ENCODE data around the gene BDH2. TPM values are rescaled to one million over a fixed set of nuclear protein-coding genes. Genes with fewer than 3 reads are reported as not detected.
A peak's percentile ranks its signal among the peaks of the same experiment; 100 is the strongest.

Gene BDH2
- total RNA-seq, 2 donors from 2014 or later: 32.8 to 36.4 TPM

DNA sequence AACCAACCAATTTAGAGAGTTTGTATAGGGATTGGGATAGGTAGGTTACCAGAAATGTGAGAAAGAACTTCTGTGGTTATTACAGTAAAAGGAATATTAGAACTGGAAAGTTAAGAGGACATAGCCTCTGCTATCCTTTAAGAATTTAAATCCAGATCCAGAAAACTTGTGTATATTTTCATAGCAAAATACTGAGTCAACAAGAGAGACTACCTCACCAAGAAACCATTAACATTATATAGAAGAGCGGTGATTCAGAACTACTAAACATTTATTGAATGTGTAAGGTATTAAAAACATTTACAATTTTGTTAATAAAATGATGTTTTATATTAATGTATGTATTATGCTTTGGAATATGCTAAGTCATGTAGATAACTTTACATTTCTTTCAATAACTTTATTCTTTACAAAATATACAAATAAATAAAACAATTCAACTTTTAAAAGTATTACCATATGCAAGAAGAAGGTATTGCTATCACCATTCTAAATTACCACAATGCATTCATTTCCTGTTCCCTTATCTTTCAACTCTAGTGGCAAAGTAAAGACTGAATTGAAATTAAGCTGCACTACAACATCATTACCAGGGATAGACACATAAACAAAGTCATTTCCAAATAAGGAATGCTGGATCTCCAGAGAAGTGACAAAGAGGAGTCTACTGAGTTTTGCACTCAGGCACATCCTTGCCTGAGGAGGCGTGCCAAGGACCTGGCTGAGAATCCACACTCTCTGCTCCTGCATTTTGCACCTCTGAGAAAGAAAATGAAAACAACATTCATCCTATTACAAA is 6.1 kb upstream of the BDH2 start:
- Histone ChIP-seq H3K4me1 (no peaks in the 10 kb centered on the region), H3K4me3 (no peak overlapping the region), H3K9me3 (no peaks in the 10 kb centered on the region), H3K27ac (no peak overlapping the region), H3K27me3 (no peaks in the 10 kb centered on the region), H3K36me3 (no peaks in the 10 kb centered on the region)
- no peak for DNase-seq (ENCODE audit: low spot score)
- TF ChIP-seq, protein P1, sequence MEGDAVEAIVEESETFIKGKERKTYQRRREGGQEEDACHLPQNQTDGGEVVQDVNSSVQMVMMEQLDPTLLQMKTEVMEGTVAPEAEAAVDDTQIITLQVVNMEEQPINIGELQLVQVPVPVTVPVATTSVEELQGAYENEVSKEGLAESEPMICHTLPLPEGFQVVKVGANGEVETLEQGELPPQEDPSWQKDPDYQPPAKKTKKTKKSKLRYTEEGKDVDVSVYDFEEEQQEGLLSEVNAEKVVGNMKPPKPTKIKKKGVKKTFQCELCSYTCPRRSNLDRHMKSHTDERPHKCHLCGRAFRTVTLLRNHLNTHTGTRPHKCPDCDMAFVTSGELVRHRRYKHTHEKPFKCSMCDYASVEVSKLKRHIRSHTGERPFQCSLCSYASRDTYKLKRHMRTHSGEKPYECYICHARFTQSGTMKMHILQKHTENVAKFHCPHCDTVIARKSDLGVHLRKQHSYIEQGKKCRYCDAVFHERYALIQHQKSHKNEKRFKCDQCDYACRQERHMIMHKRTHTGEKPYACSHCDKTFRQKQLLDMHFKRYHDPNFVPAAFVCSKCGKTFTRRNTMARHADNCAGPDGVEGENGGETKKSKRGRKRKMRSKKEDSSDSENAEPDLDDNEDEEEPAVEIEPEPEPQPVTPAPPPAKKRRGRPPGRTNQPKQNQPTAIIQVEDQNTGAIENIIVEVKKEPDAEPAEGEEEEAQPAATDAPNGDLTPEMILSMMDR (IDR thresholded peaks at IDR 0.05): no peak

DNA sequence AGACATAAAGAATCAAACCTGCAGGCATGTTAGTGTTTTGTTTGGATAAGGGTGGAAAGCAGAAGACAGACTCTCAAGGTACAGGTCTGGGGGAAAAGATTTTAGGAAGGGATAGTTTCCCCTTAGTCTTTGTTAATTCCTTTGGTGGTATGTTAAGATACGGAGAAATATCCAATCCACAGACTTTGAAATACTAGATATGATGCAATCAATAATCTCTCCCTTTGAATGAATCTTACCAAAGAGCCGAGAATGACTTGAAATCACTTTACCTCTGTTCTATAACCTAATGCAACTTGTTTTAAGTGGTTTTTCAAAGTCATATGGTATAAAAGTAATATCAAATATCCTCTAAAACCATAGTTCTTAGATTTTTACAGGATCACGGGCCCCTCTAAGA is 5.3 kb upstream of the BDH2 start:
- Histone ChIP-seq H3K27ac (no peak overlapping the region), H3K9me3 (no peaks in the 10 kb centered on the region), H3K4me3 (no peak overlapping the region), H3K36me3 (no peaks in the 10 kb centered on the region), H3K27me3 (no peaks in the 10 kb centered on the region), H3K4me1 (peaks cover 0 to 2% of the 10 kb centered on the region in 2 donors)
- TF ChIP-seq, protein P1 (IDR thresholded peaks at IDR 0.05): no peak
- DNase-seq (ENCODE audit: low spot score): no peak

DNA sequence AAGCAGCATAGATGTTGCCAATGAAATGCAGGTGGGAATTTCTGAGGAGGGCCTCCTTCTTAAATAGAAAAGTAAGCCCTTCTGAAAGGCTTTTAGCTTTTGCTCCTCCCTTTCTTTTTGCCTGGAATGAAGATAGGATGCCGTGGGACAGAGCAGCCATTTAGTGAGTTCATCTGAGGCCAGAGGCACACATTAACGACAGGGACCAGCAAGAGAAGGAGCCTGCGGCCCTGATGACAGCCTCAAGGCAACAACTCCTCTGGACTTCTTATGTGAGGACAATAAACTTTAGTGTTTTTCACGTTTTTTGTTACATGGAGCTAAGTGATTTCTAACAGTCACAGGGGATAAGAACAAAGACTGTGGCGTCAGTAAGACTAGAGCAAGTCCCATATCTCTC is 1.1 kb upstream of the BDH2 start:
- TF ChIP-seq, protein P1 (IDR thresholded peaks at IDR 0.05): no peak
- no peaks in the 10 kb centered on the region for H3K9me3 ChIP-seq
- no peaks in the 10 kb centered on the region for H3K27me3 ChIP-seq
- peaks cover 0 to 21% of the 10 kb centered on the region in 2 donors for H3K4me1 ChIP-seq
- no peak overlapping the region for H3K27ac ChIP-seq
- H3K4me3 ChIP-seq: no peak overlapping the region
- no peak for DNase-seq (ENCODE audit: low spot score)
- no peaks in the 10 kb centered on the region for H3K36me3 ChIP-seq

DNA sequence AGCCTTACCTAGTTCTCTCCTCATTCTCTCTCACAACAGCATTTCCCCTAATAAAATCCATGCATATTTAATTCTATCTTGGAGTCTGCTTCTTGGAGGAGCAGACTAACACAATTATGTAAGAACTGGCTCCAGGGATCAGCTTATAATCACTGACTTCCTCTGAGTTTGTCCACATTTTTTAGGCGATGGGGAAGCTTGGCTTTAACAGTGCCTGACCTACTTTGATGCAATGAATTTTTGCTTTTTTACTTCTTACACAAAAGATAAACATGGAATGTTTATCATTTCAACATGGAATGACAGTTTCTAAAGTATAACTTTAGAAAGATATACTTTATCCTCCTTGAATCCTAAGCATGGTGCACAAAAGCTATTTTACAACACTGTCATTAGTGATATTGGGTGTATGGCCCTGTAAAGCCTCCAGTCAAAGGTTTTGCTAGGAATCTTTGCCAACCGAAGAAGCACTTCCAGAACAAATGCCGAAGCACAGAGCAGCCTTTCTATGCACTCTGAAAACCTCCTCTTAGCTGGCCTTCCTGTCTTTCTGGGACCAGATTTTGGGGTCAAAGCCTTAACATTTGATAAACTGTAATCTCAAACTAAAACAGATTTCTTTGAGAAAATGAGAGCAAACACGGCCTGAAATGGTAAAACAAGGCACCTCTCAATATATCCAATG is 736 bp downstream of the BDH2 start:
- H3K9me3 ChIP-seq: no peaks in the 10 kb centered on the region
- H3K4me3 ChIP-seq: peak overlapping the region; percentile 36 to 51
- H3K27me3 ChIP-seq: no peaks in the 10 kb centered on the region
- peaks cover 1% of the 10 kb centered on the region for H3K36me3 ChIP-seq
- H3K4me1 ChIP-seq: peaks cover 0 to 21% of the 10 kb centered on the region in 2 donors
- H3K27ac ChIP-seq: peak overlapping the region; percentile 54 to 70
- DNase-seq (ENCODE audit: low spot score): no peak
- TF ChIP-seq, protein P1 (IDR thresholded peaks at IDR 0.05): no peak

DNA sequence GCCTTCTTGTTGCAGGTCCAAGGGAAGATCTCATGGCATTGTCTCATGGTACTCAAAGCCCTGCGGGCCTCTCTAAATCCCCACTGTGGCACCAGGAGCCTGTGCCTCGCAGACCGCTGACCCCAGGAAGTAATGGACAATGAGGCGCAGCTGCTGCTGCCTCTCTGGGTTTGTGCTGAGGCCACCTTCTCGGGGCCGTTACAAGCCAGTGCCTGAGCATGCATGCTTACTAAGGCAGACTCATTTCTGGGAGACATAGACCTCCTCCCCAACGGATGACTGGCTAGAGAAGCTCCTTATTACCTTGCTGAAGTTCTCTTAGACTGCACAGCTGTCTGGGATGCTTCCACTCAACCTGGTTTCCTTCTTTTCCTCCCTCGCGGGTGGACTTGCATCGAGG is 1.3 kb downstream of the BDH2 start:
- Histone ChIP-seq H3K27ac (peak overlapping the region in 1 of 2 donors; percentile 70), H3K9me3 (no peaks in the 10 kb centered on the region), H3K4me1 (peaks cover 0 to 21% of the 10 kb centered on the region in 2 donors), H3K27me3 (no peaks in the 10 kb centered on the region), H3K4me3 (peak overlapping the region in 1 of 2 donors; percentile 51), H3K36me3 (peaks cover 3% of the 10 kb centered on the region)
- DNase-seq (ENCODE audit: low spot score): no peak
- TF ChIP-seq, protein P1 (IDR thresholded peaks at IDR 0.05): no peak

Data from right atrium auricular region (tissue), 2 donors.